DOHH2 (cell line): ENCODE measurements around the gene SGSH.

ENCODE experiments used
- EZH2phosphoT487 ChIP-seq: fragments of 200-600 bp; sonication (generic); IDR thresholded peaks from 2 replicates; pipeline ENCODE4 v1.6.1; 2017; ENCODE audit warnings: borderline replicate concordance, mild to moderate bottlenecking, antibody characterized with exemption, low read length, moderate library complexity, mixed read lengths
- TF ChIP-seq, protein P1 (sequence below): fragments of 200-600 bp; sonication (generic); IDR thresholded peaks from one replicate; pipeline ENCODE4 v1.5.1; 2014; ENCODE audit warnings: antibody characterized with exemption, mild to moderate bottlenecking, low read depth, low read length; ENCODE audit not compliant: poor library complexity, severe bottlenecking

DNA sequence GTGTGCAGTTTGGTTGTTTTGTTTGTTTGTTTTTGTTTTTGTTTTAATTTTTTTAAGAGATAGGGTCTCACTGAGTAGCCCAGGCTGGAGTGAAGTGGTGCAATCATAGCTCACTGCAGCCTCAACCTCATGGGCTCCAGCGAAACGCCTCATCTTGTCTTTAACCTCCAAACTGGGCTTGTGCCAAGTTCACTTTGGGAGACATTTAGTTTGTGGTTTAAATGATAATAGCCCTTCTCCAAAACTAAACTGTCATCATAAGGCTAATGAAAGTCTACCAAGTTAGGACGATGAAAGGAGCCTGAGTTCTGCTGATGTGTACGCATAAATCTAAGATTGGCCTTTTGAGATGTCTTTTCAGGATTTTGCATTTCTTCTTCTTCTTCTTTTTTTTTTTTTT, 56.8 kb downstream of the SGSH start:
- TF ChIP-seq, protein P1, sequence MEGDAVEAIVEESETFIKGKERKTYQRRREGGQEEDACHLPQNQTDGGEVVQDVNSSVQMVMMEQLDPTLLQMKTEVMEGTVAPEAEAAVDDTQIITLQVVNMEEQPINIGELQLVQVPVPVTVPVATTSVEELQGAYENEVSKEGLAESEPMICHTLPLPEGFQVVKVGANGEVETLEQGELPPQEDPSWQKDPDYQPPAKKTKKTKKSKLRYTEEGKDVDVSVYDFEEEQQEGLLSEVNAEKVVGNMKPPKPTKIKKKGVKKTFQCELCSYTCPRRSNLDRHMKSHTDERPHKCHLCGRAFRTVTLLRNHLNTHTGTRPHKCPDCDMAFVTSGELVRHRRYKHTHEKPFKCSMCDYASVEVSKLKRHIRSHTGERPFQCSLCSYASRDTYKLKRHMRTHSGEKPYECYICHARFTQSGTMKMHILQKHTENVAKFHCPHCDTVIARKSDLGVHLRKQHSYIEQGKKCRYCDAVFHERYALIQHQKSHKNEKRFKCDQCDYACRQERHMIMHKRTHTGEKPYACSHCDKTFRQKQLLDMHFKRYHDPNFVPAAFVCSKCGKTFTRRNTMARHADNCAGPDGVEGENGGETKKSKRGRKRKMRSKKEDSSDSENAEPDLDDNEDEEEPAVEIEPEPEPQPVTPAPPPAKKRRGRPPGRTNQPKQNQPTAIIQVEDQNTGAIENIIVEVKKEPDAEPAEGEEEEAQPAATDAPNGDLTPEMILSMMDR = no peak
- no peak for TF ChIP-seq EZH2phosphoT487
